Progenitor cell of endocrine pancreas (in vitro differentiated cells): ENCODE data around the gene THADA. TPM values are rescaled to one million over a fixed set of nuclear protein-coding genes. Genes with fewer than 3 reads are reported as not detected.
A peak's percentile ranks its signal among the peaks of the same experiment; 100 is the strongest.

ENCODE experiments used
- DNase-seq: peaks from one replicate; pipeline ENCODE4 v3.0.0; 2021; ENCODE audit warnings: low spot score; ENCODE audit not compliant: unreplicated experiment
- H3K27ac Mint-ChIP-seq: 2 replicates; pipeline ENCODE4 v1.8.0; 2021; ENCODE audit warnings: mild to moderate bottlenecking, moderate library complexity, mixed read lengths
- H3K27me3 Mint-ChIP-seq: 2 replicates; pipeline ENCODE4 v1.8.0; 2021; ENCODE audit warnings: mixed read lengths
- H3K36me3 Mint-ChIP-seq: 2 replicates; pipeline ENCODE4 v1.8.0; 2022; ENCODE audit warnings: mixed read lengths; ENCODE audit not compliant: insufficient read depth
- H3K4me1 Mint-ChIP-seq: 2 replicates; pipeline ENCODE4 v1.8.0; 2021; ENCODE audit warnings: low read depth, mixed read lengths
- H3K4me3 Mint-ChIP-seq: 2 replicates; pipeline ENCODE4 v1.8.0; 2021; ENCODE audit warnings: low read depth, mild to moderate bottlenecking, moderate library complexity, mixed read lengths
- H3K9me3 Mint-ChIP-seq: 2 replicates; pipeline ENCODE4 v1.8.0; 2021; ENCODE audit warnings: low read depth, mixed read lengths
- CTCF ChIP-seq: fragments of 200-600 bp; sonication (generic); IDR thresholded peaks from one replicate; pipeline ENCODE4 v1.5.0; 2021; ENCODE audit warnings: antibody characterized with exemption, mild to moderate bottlenecking; ENCODE audit not compliant: unreplicated experiment
- total RNA-seq: library from RNA; stranded (reverse); gene quantifications from 2 replicates; pipeline ENCODE4 v1.2.1, GENCODE V29; 2021

Gene THADA
- total RNA-seq, 1 donor from 2014 or later, result 39.4 TPM

- Mint-ChIP-seq H3K4me1 (peaks cover 16% of the 10 kb centered on the region), H3K27ac (peak overlapping the region; percentile 82), H3K36me3 (peaks cover 13% of the 10 kb centered on the region), H3K9me3 (no peaks in the 10 kb centered on the region), H3K27me3 (no peaks in the 10 kb centered on the region), H3K4me3 (peak overlapping the region; percentile 11)
- DNase-seq, result no peak
- no peak for TF ChIP-seq CTCF
Observed at GRCh38 chr2:43228756-43229659, 366.8 kb downstream of the THADA start.

DNA sequence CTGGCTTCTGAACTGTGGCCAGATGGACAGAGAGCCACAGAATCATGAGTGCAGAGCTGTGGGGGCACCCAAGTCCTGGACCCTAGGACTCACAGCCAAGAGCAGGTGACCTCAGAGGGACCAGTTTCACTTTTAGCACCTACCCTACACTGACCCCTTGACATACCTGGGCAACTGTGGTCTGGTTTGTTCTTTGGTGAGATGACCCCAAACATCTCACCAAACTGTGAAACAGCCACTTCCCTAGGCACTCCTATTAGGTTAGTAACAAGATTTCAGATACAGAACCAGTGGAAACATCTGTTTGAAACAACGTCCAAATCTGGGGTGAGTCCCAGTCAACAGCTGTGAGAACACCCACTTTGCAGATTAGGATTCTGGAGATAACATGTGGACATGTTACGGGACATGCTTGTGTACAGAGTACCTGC, 367.5 kb downstream of the THADA start:
- Mint-ChIP-seq H3K9me3 (no peaks in the 10 kb centered on the region), H3K4me3 (peak overlapping the region; percentile 77), H3K27me3 (no peaks in the 10 kb centered on the region), H3K4me1 (peaks cover 16% of the 10 kb centered on the region), H3K27ac (peak overlapping the region; percentile 94), H3K36me3 (peaks cover 18% of the 10 kb centered on the region)
- DNase-seq, result no peak
- no peak for TF ChIP-seq CTCF

GRCh38 chr2:43227830-43228281, 368.0 kb downstream of the THADA start:
- Mint-ChIP-seq H3K9me3 (no peaks in the 10 kb centered on the region), H3K27me3 (no peaks in the 10 kb centered on the region), H3K4me1 (peaks cover 17% of the 10 kb centered on the region), H3K27ac (peak overlapping the region; percentile 94), H3K36me3 (peaks cover 20% of the 10 kb centered on the region), H3K4me3 (peak overlapping the region; percentile 77)
- no peak for DNase-seq
- no peak for TF ChIP-seq CTCF

DNA sequence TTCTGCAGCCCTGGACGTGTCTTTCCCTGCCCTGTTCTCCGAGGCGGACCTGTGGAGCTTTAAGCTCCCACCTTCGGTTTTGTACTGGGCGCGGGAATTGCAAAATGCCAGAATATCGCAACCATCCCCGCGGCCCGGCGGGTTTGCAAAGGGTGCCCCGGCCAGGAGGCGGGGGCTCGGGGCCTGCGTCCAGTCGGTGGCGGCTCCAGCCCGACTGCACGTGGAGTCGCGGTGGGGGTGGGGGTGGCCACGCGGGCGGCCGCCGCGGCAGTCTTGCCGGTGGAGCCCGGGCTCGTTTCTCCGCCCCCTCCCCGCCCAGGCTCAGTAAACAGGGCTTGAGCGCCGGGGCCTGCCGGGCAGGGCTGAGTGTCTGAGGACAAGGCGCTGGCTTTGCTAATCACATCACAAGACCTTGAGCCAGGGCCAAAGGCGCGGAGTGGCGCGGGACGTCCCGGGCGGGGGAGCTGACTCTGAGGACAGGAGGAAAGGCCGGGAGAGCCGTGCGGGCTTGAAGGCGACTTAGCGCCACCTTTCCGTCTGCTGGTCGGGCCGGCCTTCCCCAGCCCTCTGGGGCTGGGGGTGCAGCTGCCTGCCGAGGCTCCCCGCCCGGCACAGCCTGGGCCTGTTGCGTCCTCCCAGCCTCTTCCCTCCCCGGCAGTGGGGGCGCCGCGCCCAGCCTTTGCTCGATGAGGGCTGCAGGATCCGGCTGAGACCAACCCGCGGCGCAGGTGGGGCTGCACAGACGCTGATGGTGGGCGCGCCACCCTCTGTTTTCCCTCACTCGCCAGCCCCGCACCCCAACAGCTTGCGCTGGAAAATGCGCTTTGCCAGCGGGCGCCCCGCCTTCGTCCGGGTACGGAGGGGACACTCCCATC, 368.6 kb downstream of the THADA start:
- peak; percentile 40 for TF ChIP-seq CTCF
- Mint-ChIP-seq H3K9me3 (no peaks in the 10 kb centered on the region), H3K27me3 (no peaks in the 10 kb centered on the region), H3K36me3 (peaks cover 22% of the 10 kb centered on the region), H3K4me3 (peak overlapping the region; percentile 81), H3K27ac (peak overlapping the region; percentile 96), H3K4me1 (peaks cover 22% of the 10 kb centered on the region)
- DNase-seq, result peak; percentile 77

DNA sequence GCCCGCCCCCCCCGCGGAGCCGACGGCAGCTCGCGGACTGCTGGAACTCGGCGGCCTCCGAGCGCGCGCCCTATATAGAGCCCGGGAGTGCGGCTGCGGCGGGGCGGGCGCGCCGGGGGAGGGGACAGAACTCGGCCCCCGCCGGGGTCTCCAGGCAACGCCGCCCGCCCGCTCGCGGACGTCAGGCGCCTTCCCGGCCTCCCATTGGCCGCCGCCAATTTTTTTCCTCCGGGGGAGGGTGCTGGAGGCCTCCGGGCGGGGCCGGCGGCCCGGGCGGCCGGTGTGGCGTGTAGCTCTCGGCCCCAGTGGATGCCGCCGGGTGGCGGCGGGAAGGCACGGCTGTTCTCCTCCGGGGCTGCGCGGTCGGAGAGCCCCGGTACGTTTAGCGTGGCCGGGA, 369.3 kb downstream of the THADA start, which contains the start of gene ZFP36L2:
Gene ZFP36L2, minus strand, starts transcription at position 49 of the 397 bp plus-strand sequence. CDS start 291 bp downstream, outside the sequence.
- peak; percentile 85 for DNase-seq
- no peak for TF ChIP-seq CTCF
- Mint-ChIP-seq H3K27ac (peak within 1 kb of the TSS; percentile 96), H3K9me3 (no peaks in the 10 kb centered on the region), H3K27me3 (no peaks in the 10 kb centered on the region), H3K4me3 (peak within 1 kb of the TSS; percentile 97), H3K36me3 (peaks cover 25% of the 10 kb centered on the region), H3K4me1 (peaks cover 29% of the 10 kb centered on the region)
